ENCODE data around the gene CSNK2A1. TPM values are rescaled to one million over a fixed set of nuclear protein-coding genes. Genes with fewer than 3 reads are reported as not detected.
A peak's percentile ranks its signal among the peaks of the same experiment; 100 is the strongest.

The CSNK2A1 gene
- total RNA-seq, 1 donor, result 117 TPM

GRCh38 chr20:437787-438486 lies 105.7 kb downstream of the CSNK2A1 start:
- no peak for DNase-seq (ENCODE audit: low read depth)
- H3K4me3 ChIP-seq (ENCODE audit: low read depth, low read length), result no peak overlapping the region
- no peak for TF ChIP-seq CTCF (IDR thresholded peaks at IDR 0.05; ENCODE audit: insufficient read depth, low read depth, low read length)

- no peak for DNase-seq (ENCODE audit: low read depth)
- no peak overlapping the region for H3K4me3 ChIP-seq (ENCODE audit: low read depth, low read length)
- TF ChIP-seq CTCF (IDR thresholded peaks at IDR 0.05; ENCODE audit: insufficient read depth, low read depth, low read length), result no peak
These were observed 107.1 kb downstream of the CSNK2A1 start for GRCh38 chr20:436476-436875.

- DNase-seq (ENCODE audit: low read depth), result peak; percentile 11
- H3K4me3 ChIP-seq (ENCODE audit: low read depth, low read length), result no peak overlapping the region
- no peak for TF ChIP-seq CTCF (IDR thresholded peaks at IDR 0.05; ENCODE audit: insufficient read depth, low read depth, low read length)
These were observed 108.0 kb downstream of the CSNK2A1 start for GRCh38 chr20:435558-435957.

- no peak overlapping the region for H3K4me3 ChIP-seq (ENCODE audit: low read depth, low read length)
- TF ChIP-seq CTCF (IDR thresholded peaks at IDR 0.05; ENCODE audit: insufficient read depth, low read depth, low read length), result no peak
- DNase-seq (ENCODE audit: low read depth), result no peak
These were observed 108.8 kb downstream of the CSNK2A1 start for GRCh38 chr20:434661-435419.

- H3K4me3 ChIP-seq (ENCODE audit: low read depth, low read length), result no peak overlapping the region
- TF ChIP-seq CTCF (IDR thresholded peaks at IDR 0.05; ENCODE audit: insufficient read depth, low read depth, low read length), result no peak
- DNase-seq (ENCODE audit: low read depth), result no peak
These were observed 109.4 kb downstream of the CSNK2A1 start for GRCh38 chr20:434221-434620.

GRCh38 chr20:433300-433975 lies 110.2 kb downstream of the CSNK2A1 start:
- TF ChIP-seq CTCF (IDR thresholded peaks at IDR 0.05; ENCODE audit: insufficient read depth, low read depth, low read length), result no peak
- DNase-seq (ENCODE audit: low read depth), result no peak

More at GRCh38 chr20:433300-433975, 110.2 kb downstream of the CSNK2A1 start:
- no peak overlapping the region for H3K4me3 ChIP-seq (ENCODE audit: low read depth, low read length)

Measured in fibroblast of villous mesenchyme (primary cell).